Measurements from ENCODE around the gene CRYBG2. TPM values are rescaled to one million over a fixed set of nuclear protein-coding genes. Genes with fewer than 3 reads are reported as not detected.
"Not testable (repeated sequence)": the region's sequence is repeated elsewhere in the genome, so short reads cannot be mapped to it uniquely, and the experiment has no call there.

Gene CRYBG2
- polyA plus RNA-seq, 3 donors, result 0.52 TPM; not detected in 2

DNA sequence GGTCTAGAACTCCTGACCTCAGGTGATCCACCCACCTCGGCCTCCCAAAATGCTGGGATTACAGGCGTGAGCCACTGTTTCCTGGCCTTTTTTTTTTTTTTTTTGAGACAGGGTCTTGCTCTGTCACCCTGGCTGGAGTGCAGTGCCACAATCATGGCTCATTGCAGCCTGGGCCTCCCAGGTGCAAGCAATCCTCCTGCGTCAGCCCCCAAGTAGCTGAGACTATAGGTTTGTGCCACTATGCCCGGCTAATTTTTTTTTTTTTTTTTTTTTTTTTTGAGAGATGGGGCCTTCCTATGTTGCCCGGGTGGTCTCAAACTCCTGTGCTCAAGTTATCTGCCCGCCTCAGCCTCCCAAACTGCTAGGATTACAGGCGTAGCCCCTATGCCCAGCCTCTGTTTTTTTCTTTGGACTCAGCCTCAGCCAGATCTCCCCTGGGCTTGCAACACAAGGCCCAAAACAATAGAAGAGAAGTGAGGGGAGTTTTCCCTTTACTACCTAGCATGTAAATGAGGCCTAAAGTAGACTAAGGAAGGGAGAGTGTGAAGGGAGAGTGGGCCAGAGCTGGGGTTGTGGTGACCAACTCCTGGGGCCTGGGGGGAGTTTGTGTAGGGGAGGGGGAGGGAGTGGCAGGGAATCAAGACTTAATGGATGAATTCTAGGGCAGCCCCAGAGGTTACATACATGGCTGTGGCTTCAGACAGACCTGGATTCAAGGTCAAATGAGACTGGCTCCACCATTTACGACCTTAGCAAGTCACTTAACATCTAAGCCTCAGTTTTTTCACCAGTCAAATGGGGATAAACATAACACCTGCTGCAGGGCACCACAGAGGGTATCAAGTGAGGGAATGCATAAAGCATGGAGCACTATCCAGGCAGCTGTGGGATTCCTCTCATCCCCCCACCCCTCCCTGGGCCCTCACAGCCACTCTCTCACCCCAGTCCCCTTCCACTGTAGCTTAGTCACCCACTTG, 37.8 kb downstream of the CRYBG2 start:
- no peaks in the 10 kb centered on the region for H3K9me3 Mint-ChIP-seq
- Histone ChIP-seq H2AFZ (ENCODE audit: insufficient read depth, low read depth, low read length, poor library complexity, severe bottlenecking) (no peak overlapping the region), H3K4me2 (replicated peaks; ENCODE audit: extremely low read depth, low read length, poor library complexity, severe bottlenecking) (peak overlapping the region; percentile 82), H3K27ac (ENCODE audit: low read depth in 1 of 2, low read length in 2 of 2) (peak overlapping the region; percentile 88 to 92), H3K4me3 (replicated peaks in 1 of 3; ENCODE audit: low read depth in 2 of 3, low read length in 3 of 3) (peak overlapping the region in 1 of 3 experiments; percentile 83), H3K9me3 (replicated peaks in 1 of 2; ENCODE audit: control insufficient read depth in 1 of 2, insufficient read depth in 1 of 2, low read length in 2 of 2) (no peaks in the 10 kb centered on the region), H3K27me3 (ENCODE audit: control insufficient read depth in 2 of 2, insufficient read depth in 2 of 2, low read length in 2 of 2) (no peaks in the 10 kb centered on the region), H4K20me1 (ENCODE audit: insufficient read depth, low read length) (no peaks in the 10 kb centered on the region), H3K4me1 (ENCODE audit: control insufficient read depth in 1 of 2, insufficient read depth in 2 of 2, low read length in 2 of 2) (peaks cover 89 to 92% of the 10 kb centered on the region in 2 donors), H3K36me3 (replicated peaks in 1 of 2; ENCODE audit: control insufficient read depth in 1 of 2, insufficient read depth in 2 of 2, low read length in 2 of 2) (peaks cover 9 to 11% of the 10 kb centered on the region in 2 donors), H3K9ac (ENCODE audit: insufficient read depth, low read length, poor library complexity, severe bottlenecking) (peak overlapping the region; percentile 74), H3K79me2 (ENCODE audit: insufficient read depth, low read length) (peaks cover 63% of the 10 kb centered on the region)
- intact Hi-C loops (cut with micrococcal nuclease), result loop anchor here in 1 of 2 donors (1.0 to 10.0 kb wide), 2 partner anchors 9 to 201 kb away; partner anchors contain the start of gene PDIK1L
- TF ChIP-seq, protein P1, sequence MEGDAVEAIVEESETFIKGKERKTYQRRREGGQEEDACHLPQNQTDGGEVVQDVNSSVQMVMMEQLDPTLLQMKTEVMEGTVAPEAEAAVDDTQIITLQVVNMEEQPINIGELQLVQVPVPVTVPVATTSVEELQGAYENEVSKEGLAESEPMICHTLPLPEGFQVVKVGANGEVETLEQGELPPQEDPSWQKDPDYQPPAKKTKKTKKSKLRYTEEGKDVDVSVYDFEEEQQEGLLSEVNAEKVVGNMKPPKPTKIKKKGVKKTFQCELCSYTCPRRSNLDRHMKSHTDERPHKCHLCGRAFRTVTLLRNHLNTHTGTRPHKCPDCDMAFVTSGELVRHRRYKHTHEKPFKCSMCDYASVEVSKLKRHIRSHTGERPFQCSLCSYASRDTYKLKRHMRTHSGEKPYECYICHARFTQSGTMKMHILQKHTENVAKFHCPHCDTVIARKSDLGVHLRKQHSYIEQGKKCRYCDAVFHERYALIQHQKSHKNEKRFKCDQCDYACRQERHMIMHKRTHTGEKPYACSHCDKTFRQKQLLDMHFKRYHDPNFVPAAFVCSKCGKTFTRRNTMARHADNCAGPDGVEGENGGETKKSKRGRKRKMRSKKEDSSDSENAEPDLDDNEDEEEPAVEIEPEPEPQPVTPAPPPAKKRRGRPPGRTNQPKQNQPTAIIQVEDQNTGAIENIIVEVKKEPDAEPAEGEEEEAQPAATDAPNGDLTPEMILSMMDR (IDR thresholded peaks at IDR 0.05), result no peak
- peaks cover 0 to 1% (median 0%) of the 10 kb centered on the region in 3 donors for H3K27me3 Mint-ChIP-seq (ENCODE audit: low read depth in 3 of 3)
- H3K4me1 Mint-ChIP-seq, result peaks cover 88% of the 10 kb centered on the region
- peaks cover 14 to 16% of the 10 kb centered on the region in 2 donors for H3K36me3 Mint-ChIP-seq
- peak overlapping the region; percentile 86 to 99 (median 97) for H3K27ac Mint-ChIP-seq
- no peak for DNase-seq
- H3K4me3 Mint-ChIP-seq, result peak overlapping the region; percentile 91
- WGBS (ENCODE audit: insufficient coverage), result no CpG with 5 or more reads among the region's 8 CpGs

DNA sequence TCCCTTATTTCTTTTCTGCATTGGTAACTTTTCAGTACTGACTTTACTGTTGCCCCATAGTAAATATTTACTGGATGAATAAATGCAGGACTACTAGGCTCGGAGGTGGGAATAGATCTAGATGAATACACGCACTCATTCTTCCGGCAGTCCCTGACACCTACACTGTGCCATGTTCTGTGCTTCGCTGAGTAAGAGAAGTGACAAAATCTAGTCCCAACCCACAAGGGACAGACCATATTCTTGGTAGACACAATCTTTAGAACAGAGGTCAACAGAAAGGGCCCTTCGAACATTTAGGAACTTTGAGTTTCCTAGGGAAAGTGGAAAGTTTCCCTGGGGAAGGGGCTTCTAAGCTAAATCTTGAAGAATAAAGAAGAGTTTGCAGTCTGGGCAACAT, 39.4 kb downstream of the CRYBG2 start:
- peaks cover 79% of the 10 kb centered on the region for H3K4me1 Mint-ChIP-seq
- TF ChIP-seq, protein P1 (IDR thresholded peaks at IDR 0.05), result no peak
- H4K20me1 ChIP-seq (ENCODE audit: insufficient read depth, low read length), result no peaks in the 10 kb centered on the region
- H3K27ac ChIP-seq (ENCODE audit: low read depth in 1 of 2, low read length in 2 of 2), result peak overlapping the region; percentile 88 to 92
- no peak overlapping the region for H3K9ac ChIP-seq (ENCODE audit: insufficient read depth, low read length, poor library complexity, severe bottlenecking)
- no peaks in the 10 kb centered on the region for H3K36me3 ChIP-seq (replicated peaks in 1 of 2; ENCODE audit: control insufficient read depth in 1 of 2, insufficient read depth in 2 of 2, low read length in 2 of 2)
- peak overlapping the region in 1 of 2 donors; percentile 89 for H3K4me3 Mint-ChIP-seq
- no peaks in the 10 kb centered on the region for H3K9me3 Mint-ChIP-seq
- no peak overlapping the region for H2AFZ ChIP-seq (ENCODE audit: insufficient read depth, low read depth, low read length, poor library complexity, severe bottlenecking)
- H3K79me2 ChIP-seq (ENCODE audit: insufficient read depth, low read length), result peaks cover 53% of the 10 kb centered on the region
- H3K27me3 Mint-ChIP-seq (ENCODE audit: low read depth in 3 of 3), result peaks cover 0 to 3% (median 0%) of the 10 kb centered on the region in 3 donors
- H3K4me1 ChIP-seq (ENCODE audit: control insufficient read depth in 1 of 2, insufficient read depth in 2 of 2, low read length in 2 of 2), result peaks cover 83 to 92% of the 10 kb centered on the region in 2 donors
- intact Hi-C loops (cut with micrococcal nuclease), result loop anchor here in 1 of 2 donors (10.0 kb wide), 1 partner anchor 200 kb away; the partner anchor contains the start of gene PDIK1L
- no peak for DNase-seq
- WGBS (ENCODE audit: insufficient coverage), result no CpG with 5 or more reads among the region's 5 CpGs
- no peaks in the 10 kb centered on the region for H3K27me3 ChIP-seq (ENCODE audit: control insufficient read depth in 2 of 2, insufficient read depth in 2 of 2, low read length in 2 of 2)
- peak overlapping the region in 1 of 3 experiments; percentile 83 for H3K4me3 ChIP-seq (replicated peaks in 1 of 3; ENCODE audit: low read depth in 2 of 3, low read length in 3 of 3)
- peak overlapping the region; percentile 86 to 99 (median 97) for H3K27ac Mint-ChIP-seq
- peak overlapping the region; percentile 82 for H3K4me2 ChIP-seq (replicated peaks; ENCODE audit: extremely low read depth, low read length, poor library complexity, severe bottlenecking)
- peaks cover 4 to 5% of the 10 kb centered on the region in 2 donors for H3K36me3 Mint-ChIP-seq
- no peaks in the 10 kb centered on the region for H3K9me3 ChIP-seq (replicated peaks in 1 of 2; ENCODE audit: control insufficient read depth in 1 of 2, insufficient read depth in 1 of 2, low read length in 2 of 2)

DNA sequence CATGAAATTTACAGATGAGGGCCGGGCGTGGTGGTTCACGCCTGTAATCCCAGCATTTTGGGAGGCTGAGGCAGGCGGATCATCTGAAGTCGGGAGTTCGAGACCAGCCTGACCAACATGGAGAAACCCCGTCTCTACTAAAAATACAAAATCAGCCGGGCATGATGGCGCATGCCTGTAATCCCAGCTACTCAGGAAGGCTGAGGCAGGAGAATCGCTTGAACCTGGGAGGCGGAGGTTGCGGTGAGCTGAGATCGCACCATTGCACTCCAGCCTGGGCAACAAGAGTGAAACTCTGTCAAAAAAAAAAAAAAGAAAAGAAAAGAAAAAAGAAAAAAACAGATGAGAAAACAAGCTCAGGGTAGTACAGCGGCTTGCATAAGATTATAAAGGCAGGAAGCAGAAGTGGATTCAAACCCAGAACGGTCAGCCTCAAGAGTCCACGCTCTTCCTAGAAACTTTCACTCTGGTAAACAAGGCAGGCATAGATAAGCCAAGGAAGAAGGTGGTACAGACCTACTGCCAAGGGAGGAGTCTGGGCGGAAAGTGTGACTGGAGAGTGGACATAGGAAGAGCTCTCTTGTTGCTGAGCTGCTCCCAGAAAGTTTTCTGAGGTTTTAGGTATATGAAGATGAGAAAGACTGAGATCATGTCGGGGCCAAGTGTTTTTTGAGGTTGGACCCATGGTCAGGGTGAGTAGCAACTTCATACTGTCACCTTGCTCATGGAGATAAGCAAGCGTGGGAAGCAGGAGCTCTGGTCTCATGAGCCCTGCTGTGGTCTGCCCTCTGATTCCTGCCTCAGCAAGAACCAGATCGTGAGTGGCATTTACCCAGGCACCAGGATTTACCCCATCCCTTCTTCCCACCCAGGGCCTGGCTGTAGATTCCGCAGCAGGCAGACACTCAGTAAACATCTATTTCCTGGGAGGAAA, 45.7 kb downstream of the CRYBG2 start:
- Histone ChIP-seq H3K4me3 (replicated peaks in 1 of 3; ENCODE audit: low read depth in 2 of 3, low read length in 3 of 3) (peak overlapping the region; percentile 28 to 83 (median 36)), H3K27ac (ENCODE audit: low read depth in 1 of 2, low read length in 2 of 2) (peak overlapping the region; percentile 91 to 97), H3K9ac (ENCODE audit: insufficient read depth, low read length, poor library complexity, severe bottlenecking) (peak overlapping the region; percentile 67), H3K4me1 (ENCODE audit: control insufficient read depth in 1 of 2, insufficient read depth in 2 of 2, low read length in 2 of 2) (peaks cover 79 to 92% of the 10 kb centered on the region in 2 donors), H3K4me2 (replicated peaks; ENCODE audit: extremely low read depth, low read length, poor library complexity, severe bottlenecking) (peak overlapping the region; percentile 82), H3K79me2 (ENCODE audit: insufficient read depth, low read length) (peaks cover 41% of the 10 kb centered on the region), H2AFZ (ENCODE audit: insufficient read depth, low read depth, low read length, poor library complexity, severe bottlenecking) (peak overlapping the region; percentile 74)
- H3K27me3 ChIP-seq (ENCODE audit: control insufficient read depth in 2 of 2, insufficient read depth in 2 of 2, low read length in 2 of 2); H3K9me3 Mint-ChIP-seq; H3K36me3 ChIP-seq (replicated peaks in 1 of 2; ENCODE audit: control insufficient read depth in 1 of 2, insufficient read depth in 2 of 2, low read length in 2 of 2); H3K27me3 Mint-ChIP-seq (ENCODE audit: low read depth in 3 of 3); H4K20me1 ChIP-seq (ENCODE audit: insufficient read depth, low read length); H3K9me3 ChIP-seq (replicated peaks in 1 of 2; ENCODE audit: control insufficient read depth in 1 of 2, insufficient read depth in 1 of 2, low read length in 2 of 2): not testable (repeated sequence)
- peak in 2 of 3 donors; percentile 54 to 60 for DNase-seq
- Mint-ChIP-seq H3K4me1 (peaks cover 77% of the 10 kb centered on the region), H3K36me3 (peaks cover 6 to 14% of the 10 kb centered on the region in 2 donors), H3K27ac (peak overlapping the region; percentile 95 to 100 (median 100)), H3K4me3 (peak overlapping the region; percentile 69 to 91)
- intact Hi-C loops (cut with micrococcal nuclease), result loop anchor here in 1 of 2 donors (1.0 to 2.0 kb wide), 4 partner anchors 8 to 29 kb away; no protein-coding TSS in a partner anchor
- WGBS (ENCODE audit: insufficient coverage), result 72% methylated on average over 11 of the region's 21 CpGs

Data from CD14-positive monocyte (primary cell).